OCI-LY7 (cell line): ENCODE results near the gene TAAR1.

Experiments used
- EZH2phosphoT487 ChIP-seq: fragments of 200-600 bp; sonication (generic); IDR thresholded peaks from 2 replicates; pipeline ENCODE4 v1.6.1; 2018; ENCODE audit warnings: low read depth, borderline replicate concordance, mild to moderate bottlenecking, mixed run types, antibody characterized with exemption, low read length, moderate library complexity, mixed read lengths
- TF ChIP-seq, protein P1 (sequence below): fragments of 200-600 bp; sonication (generic); conservative IDR thresholded peaks from 2 replicates; pipeline ENCODE4 v1.5.1; 2014; ENCODE audit warnings: mild to moderate bottlenecking, antibody characterized with exemption, low read length, moderate library complexity, mixed read lengths

DNA sequence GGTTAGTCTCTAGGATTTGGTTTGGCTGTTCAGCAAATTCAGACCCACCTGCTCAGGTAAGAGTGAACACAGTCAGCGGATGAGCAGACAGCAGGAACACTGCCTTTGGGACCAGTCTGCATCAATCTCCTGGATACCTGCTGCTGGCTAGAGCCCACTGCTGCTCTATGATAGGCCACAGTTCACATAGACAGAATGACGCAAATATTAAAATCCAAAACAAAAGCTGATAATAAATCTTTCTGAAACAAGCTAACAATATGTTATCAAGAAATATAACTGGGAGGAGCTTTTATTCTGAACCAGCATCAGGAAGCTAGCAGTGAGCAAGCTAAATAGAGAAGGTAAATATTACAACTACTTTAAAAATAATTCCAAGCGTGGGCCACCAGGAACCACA, at the start of gene TAAR1:
- TF ChIP-seq, protein P1, sequence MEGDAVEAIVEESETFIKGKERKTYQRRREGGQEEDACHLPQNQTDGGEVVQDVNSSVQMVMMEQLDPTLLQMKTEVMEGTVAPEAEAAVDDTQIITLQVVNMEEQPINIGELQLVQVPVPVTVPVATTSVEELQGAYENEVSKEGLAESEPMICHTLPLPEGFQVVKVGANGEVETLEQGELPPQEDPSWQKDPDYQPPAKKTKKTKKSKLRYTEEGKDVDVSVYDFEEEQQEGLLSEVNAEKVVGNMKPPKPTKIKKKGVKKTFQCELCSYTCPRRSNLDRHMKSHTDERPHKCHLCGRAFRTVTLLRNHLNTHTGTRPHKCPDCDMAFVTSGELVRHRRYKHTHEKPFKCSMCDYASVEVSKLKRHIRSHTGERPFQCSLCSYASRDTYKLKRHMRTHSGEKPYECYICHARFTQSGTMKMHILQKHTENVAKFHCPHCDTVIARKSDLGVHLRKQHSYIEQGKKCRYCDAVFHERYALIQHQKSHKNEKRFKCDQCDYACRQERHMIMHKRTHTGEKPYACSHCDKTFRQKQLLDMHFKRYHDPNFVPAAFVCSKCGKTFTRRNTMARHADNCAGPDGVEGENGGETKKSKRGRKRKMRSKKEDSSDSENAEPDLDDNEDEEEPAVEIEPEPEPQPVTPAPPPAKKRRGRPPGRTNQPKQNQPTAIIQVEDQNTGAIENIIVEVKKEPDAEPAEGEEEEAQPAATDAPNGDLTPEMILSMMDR: no peak
- TF ChIP-seq EZH2phosphoT487: no peak
